GM12873 (cell line): ENCODE data around the gene TMIE.

Experiments
- TF ChIP-seq, protein P1 (sequence below): IDR thresholded peaks from 2 replicates; pipeline ENCODE4 v1.5.1; 2012; ENCODE audit warnings: low read depth, mild to moderate bottlenecking, moderate library complexity, low read length, control low read depth; ENCODE audit not compliant: insufficient read depth; ENCODE audit errors: missing control alignments

Gene TMIE

DNA sequence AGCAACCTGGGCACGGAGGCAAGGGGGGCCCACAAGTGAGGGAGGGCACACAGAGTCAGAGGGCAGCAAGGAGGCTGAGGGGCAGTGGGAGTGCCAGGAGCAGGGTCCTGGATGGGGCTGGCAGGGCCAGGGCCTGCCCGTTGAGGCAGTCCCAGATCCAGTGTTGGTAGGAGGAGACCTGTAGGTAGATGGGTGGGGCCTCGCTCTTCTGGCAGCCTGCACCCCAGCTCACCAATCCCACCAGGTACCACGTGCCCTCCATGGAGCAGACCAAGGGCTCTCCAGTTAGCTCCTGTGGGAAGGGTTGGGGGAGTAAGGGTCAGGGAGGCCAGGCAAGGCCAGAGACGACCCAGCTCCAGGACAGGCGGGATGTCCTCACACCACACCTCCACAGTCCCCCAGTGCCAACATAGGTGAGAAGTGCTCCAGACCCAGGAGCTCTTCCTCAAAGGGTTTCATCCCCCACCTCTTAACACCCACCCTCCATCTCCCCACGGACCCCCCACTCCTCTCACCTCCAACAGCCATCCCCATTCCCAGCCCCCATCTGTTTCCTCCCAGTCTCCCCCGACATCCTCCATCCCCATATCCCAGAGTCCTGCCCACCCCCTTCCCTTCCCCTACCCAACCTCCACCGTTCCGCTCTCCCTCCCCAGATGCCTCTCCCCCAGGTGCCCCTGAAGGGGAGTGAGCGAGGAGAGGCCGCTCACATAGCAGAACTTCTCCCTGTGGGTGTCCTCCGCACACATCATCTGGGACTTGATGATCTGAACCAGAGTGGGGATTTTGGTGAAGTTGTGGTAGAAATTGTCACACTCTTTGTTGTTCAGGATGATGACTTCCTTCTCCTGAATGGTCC lies 11.2 kb downstream of the TMIE start:
- TF ChIP-seq, protein P1, sequence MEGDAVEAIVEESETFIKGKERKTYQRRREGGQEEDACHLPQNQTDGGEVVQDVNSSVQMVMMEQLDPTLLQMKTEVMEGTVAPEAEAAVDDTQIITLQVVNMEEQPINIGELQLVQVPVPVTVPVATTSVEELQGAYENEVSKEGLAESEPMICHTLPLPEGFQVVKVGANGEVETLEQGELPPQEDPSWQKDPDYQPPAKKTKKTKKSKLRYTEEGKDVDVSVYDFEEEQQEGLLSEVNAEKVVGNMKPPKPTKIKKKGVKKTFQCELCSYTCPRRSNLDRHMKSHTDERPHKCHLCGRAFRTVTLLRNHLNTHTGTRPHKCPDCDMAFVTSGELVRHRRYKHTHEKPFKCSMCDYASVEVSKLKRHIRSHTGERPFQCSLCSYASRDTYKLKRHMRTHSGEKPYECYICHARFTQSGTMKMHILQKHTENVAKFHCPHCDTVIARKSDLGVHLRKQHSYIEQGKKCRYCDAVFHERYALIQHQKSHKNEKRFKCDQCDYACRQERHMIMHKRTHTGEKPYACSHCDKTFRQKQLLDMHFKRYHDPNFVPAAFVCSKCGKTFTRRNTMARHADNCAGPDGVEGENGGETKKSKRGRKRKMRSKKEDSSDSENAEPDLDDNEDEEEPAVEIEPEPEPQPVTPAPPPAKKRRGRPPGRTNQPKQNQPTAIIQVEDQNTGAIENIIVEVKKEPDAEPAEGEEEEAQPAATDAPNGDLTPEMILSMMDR = no peak

DNA sequence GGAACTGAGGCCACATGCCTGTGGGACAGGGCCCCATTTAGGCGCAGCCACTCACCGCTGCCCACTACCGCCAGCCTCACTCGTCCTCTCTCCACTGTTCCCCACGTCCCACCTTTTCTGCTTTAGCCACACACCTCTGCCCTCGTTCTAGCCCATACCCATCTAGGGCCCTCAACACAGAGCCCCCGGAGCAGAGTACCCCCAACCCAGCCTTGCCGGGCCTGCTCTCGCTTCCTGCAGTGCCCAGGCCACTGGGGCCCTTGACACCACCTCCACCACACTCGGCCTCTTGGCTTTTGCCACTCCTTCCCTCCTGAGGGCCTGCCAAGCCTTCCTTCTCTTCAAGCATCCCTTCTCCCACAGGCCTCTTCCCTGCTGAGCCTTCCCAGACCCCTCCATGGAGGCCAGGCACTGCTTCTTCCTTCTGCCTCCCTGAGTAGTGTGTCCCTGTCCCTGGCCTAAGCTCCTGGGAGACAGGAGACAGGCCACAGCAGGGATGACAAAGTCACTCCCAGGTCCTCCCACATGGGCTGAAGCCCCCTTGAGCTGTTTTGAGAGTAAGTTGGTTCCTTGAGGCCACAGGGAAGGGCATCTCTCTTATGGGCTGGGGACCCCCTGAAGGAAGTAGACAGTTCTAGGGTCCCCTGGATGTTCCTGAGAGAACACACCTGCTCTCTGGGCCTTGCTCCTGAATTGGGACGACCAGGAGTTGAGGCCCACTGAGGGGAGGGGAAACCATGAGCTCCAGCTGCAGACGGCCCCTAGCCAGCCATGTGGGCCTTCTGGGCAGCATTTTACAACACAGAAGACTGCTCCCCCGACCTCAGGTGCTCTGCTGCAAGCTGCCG lies 12.1 kb downstream of the TMIE start:
- TF ChIP-seq, protein P1 = no peak

- TF ChIP-seq, protein P1 = no peak
Observed at GRCh38 chr3:46713898-46714552, 12.8 kb downstream of the TMIE start.

- TF ChIP-seq, protein P1 = no peak
Observed at GRCh38 chr3:46714728-46715506, 13.7 kb downstream of the TMIE start.

- TF ChIP-seq, protein P1 = no peak
Observed at GRCh38 chr3:46715507-46716175, 14.4 kb downstream of the TMIE start.

DNA sequence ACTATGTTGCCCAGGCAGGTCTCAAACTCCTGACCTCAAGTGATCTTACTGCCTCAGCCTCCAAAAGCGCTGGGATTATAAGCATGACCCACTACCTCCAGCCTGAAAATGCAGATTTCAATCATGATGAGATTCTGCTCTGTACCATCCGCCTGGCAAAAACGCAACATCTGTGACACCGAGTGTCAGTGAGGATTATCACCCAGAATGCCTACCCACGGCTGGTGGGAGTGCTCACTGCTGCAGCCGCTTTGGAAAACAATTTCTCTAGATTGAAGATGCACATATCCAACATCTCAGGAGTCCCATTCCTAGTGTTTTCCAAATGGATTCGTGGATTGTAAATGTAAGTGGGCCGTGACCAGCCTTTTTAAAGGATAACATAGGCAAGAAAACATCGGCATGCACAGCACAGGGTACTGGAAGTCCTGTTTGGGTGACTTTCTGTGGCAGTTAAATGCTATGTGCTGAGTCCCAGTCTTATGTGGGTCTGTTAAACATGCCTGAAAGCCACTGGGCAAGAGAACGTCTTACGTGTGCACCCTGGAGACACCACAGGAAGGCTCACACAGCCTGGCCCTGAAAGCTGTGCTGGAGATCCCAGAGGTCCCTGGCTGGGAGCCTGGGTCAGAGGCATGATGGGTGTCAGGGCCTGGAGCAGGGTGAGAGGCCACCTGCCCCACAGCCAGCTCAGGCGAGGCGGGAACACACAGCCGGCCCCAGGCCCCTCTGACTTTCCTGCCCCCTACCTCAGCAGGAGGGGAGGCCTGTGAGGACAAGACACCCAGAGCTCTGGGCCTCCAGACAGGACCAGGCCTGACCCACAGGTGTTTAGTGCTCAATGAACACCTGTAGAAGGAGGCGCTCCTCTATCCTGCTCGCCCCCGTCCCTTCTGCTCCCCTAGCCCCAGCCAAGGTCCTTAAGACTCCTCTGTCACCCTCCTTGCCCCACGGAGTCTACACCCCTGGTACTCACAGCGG lies 15.6 kb downstream of the TMIE start:
- TF ChIP-seq, protein P1 = no peak
